Measurements from ENCODE around the gene LYL1. TPM values are rescaled to one million over a fixed set of nuclear protein-coding genes. Genes with fewer than 3 reads are reported as not detected.
A peak's percentile ranks its signal among the peaks of the same experiment; 100 is the strongest.

The LYL1 gene
- total RNA-seq, 4 donors from 2014 or later, result 21.1 to 43.5 (median 25.8) TPM

DNA sequence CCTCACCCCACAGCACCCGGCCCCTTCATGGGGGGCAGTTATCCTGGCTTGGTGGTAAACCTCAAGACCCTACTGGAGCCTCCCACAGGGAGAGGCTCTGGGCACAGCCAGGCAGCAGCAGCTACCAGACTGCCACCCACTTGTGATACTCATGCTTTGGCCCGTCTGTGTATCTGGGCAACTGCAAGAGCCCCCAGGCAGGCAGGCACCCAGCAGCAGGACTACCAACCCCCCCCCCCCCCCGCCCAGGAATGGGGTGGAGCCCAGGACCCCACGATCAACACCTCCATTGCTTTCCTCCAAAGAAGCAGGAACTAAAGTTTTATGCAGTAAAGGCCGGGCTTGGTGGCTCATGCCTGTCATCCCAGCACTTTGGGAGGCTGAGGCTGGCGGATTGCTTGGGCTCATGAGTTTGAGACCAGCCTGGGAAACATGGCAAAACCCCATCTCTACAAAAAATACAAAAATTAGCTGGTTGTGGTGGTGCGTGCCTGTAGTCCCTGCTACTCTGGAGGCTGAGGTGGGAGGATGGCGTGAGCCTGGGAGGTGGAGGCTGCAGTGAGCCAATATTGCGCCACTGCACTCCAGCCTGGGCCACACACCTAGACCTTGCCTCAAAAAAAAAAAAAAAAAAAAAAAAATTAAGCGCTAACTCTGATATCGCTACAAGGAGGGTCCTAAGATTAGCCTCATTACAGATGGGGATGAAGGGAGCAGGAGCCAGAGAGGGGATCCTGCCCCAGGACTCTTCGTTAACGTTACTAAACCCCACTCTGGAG lies 1.1 kb upstream of the LYL1 start:
- H3K4me1 ChIP-seq, result peaks cover 0 to 53% (median 23%) of the 10 kb centered on the region in 4 donors
- peak overlapping the region in 2 of 4 donors; percentile 34 to 35 for H3K4me3 ChIP-seq
- H3K27ac ChIP-seq, result peak overlapping the region in 3 of 4 donors; percentile 81 to 93 (median 88)
- no peaks in the 10 kb centered on the region for H3K27me3 ChIP-seq
- H3K9me3 ChIP-seq, result no peaks in the 10 kb centered on the region
- WGBS, 2 donors, result 65 to 73% methylated on average over 12 to 13 of the region's 13 CpGs
- no peak for DNase-seq (ENCODE audit: low spot score in 2 of 2)
- H3K36me3 ChIP-seq, result peaks cover 0 to 34% (median 0%) of the 10 kb centered on the region in 3 donors
- TF ChIP-seq POLR2A (IDR thresholded peaks at IDR 0.05) (no peak), EP300 (IDR thresholded peaks at IDR 0.05) (no peak)
- TF ChIP-seq, protein P1, sequence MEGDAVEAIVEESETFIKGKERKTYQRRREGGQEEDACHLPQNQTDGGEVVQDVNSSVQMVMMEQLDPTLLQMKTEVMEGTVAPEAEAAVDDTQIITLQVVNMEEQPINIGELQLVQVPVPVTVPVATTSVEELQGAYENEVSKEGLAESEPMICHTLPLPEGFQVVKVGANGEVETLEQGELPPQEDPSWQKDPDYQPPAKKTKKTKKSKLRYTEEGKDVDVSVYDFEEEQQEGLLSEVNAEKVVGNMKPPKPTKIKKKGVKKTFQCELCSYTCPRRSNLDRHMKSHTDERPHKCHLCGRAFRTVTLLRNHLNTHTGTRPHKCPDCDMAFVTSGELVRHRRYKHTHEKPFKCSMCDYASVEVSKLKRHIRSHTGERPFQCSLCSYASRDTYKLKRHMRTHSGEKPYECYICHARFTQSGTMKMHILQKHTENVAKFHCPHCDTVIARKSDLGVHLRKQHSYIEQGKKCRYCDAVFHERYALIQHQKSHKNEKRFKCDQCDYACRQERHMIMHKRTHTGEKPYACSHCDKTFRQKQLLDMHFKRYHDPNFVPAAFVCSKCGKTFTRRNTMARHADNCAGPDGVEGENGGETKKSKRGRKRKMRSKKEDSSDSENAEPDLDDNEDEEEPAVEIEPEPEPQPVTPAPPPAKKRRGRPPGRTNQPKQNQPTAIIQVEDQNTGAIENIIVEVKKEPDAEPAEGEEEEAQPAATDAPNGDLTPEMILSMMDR (IDR thresholded peaks at IDR 0.05), result no peak

- TF ChIP-seq, protein P1 (IDR thresholded peaks at IDR 0.05), result no peak
- TF ChIP-seq EP300 (IDR thresholded peaks at IDR 0.05) (no peak), POLR2A (IDR thresholded peaks at IDR 0.05) (no peak)
- Histone ChIP-seq H3K36me3 (peaks cover 0 to 23% (median 0%) of the 10 kb centered on the region in 3 donors), H3K9me3 (no peaks in the 10 kb centered on the region), H3K4me3 (peak overlapping the region; percentile 27 to 61 (median 54)), H3K4me1 (peaks cover 0 to 68% (median 35%) of the 10 kb centered on the region in 4 donors), H3K27ac (peak overlapping the region; percentile 41 to 93 (median 84)), H3K27me3 (no peaks in the 10 kb centered on the region)
- WGBS, 2 donors, result 8 to 12% methylated on average over 6 to 7 of the region's 7 CpGs
- no peak for DNase-seq (ENCODE audit: low spot score in 2 of 2)
These were observed 317 bp downstream of the LYL1 start for GRCh38 chr19:13102416-13102665.

DNA sequence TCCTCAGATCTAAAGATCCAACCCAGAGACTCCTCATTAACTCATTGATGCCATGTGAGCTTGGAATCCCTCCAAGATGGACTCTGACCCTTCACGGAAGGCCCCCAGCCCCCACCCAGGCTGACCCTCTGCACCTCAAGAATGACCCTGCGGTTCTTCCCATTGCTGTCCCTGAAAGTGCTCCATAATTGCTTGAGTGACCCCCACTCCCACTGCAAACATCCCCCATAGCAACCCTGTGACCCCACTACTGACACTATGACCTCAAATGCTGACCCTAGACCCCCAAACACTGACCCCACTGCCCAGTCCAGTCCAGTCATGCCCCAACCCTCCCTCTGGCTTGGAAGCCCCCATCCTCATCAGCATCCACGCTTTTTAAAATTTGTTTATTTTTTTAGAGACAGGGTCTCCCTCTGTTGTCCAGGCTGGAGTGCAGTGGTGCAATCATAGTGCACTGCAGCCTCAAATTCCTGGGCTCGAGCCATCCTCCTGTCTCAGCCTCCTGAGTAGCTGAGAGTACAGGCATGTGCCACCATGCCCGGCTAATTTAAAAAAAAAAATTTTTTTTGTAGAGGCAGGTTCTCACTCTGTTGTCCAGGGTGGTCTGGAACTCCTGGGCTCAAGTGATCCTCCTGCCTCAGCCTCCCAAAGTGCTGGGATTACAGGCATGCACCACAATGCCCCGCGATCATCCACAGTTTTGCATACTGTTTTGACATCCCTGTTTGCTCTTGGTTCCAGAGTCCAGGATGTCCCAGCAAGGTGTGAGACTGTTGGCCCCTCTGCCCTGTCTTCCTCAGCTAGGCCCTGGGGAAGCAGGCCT lies 855 bp downstream of the LYL1 start:
- Histone ChIP-seq H3K4me3 (peak overlapping the region; percentile 27 to 61 (median 54)), H3K27me3 (no peaks in the 10 kb centered on the region), H3K27ac (peak overlapping the region; percentile 41 to 93 (median 84)), H3K4me1 (peaks cover 0 to 71% (median 36%) of the 10 kb centered on the region in 4 donors), H3K36me3 (peaks cover 0 to 18% (median 0%) of the 10 kb centered on the region in 3 donors), H3K9me3 (no peaks in the 10 kb centered on the region)
- WGBS, 2 donors, result 64 to 65% methylated on average over 7 of the region's 7 CpGs
- DNase-seq (ENCODE audit: low spot score in 2 of 2), result no peak
- TF ChIP-seq EP300 (IDR thresholded peaks at IDR 0.05) (no peak), POLR2A (IDR thresholded peaks at IDR 0.05) (no peak)
- TF ChIP-seq, protein P1 (IDR thresholded peaks at IDR 0.05), result no peak

GRCh38 chr19:13100841-13101589 lies 1.6 kb downstream of the LYL1 start:
- Histone ChIP-seq H3K4me3 (peak overlapping the region in 3 of 4 donors; percentile 52 to 61 (median 57)), H3K36me3 (peaks cover 0 to 15% (median 0%) of the 10 kb centered on the region in 3 donors), H3K27me3 (no peaks in the 10 kb centered on the region), H3K9me3 (no peaks in the 10 kb centered on the region), H3K4me1 (peaks cover 0 to 79% (median 43%) of the 10 kb centered on the region in 4 donors), H3K27ac (peak overlapping the region in 3 of 4 donors; percentile 84 to 93 (median 88))
- TF ChIP-seq, protein P1 (IDR thresholded peaks at IDR 0.05), result peak in 1 of 5 experiments; percentile 10
- no peak for TF ChIP-seq EP300 (IDR thresholded peaks at IDR 0.05)
- WGBS, 2 donors, result 51 to 66% methylated on average over 11 to 13 of the region's 18 CpGs
- no peak for DNase-seq (ENCODE audit: low spot score in 2 of 2)
